ENCODE results near the gene RPL27A.

RPL27A gene

DNA sequence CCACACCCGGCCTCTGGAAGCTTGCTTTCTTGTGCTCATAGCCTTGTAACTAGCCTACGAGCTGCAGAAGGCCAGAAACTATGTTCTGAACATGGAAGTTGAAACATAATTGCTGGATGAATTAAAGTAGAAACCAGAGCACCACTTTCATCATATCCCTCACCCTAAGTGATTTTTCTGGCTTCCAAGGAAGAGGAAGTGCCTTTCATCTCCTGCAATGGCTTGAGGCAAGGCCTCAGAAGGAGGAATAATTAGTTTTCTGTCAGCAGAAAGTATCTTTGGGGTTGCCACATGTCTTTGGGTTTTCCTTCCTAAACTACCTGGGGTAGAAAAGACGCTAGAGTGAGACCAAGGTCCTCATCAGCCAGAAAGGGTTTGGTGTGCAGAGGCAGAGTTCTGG is 14.5 kb downstream of the RPL27A start:
- H3K27me3 ChIP-seq (ENCODE audit: control insufficient read depth in 1 of 2, insufficient read depth in 2 of 2, low read length in 2 of 2): no peaks in the 10 kb centered on the region
- H3K4me3 ChIP-seq (ENCODE audit: low read depth in 1 of 2, low read length in 2 of 2): no peak overlapping the region
- H3K9me3 ChIP-seq (ENCODE audit: control insufficient read depth in 1 of 2, low read length in 2 of 2): no peaks in the 10 kb centered on the region
- H3K27ac ChIP-seq (ENCODE audit: low read depth, low read length): no peak overlapping the region
- no peak overlapping the region for H3K9ac ChIP-seq (ENCODE audit: low read depth in 1 of 2, low read length in 2 of 2)
- peaks cover 44 to 80% of the 10 kb centered on the region in 2 donors for H3K36me3 ChIP-seq (ENCODE audit: control insufficient read depth in 1 of 2, insufficient read depth in 2 of 2, low read length in 2 of 2)
- H3K4me1 ChIP-seq (ENCODE audit: control insufficient read depth in 1 of 2, insufficient read depth in 2 of 2, low read length in 2 of 2): peaks cover 10 to 14% of the 10 kb centered on the region in 2 donors

- H3K9me3 ChIP-seq (ENCODE audit: control insufficient read depth in 1 of 2, low read length in 2 of 2): no peaks in the 10 kb centered on the region
- H3K4me3 ChIP-seq (ENCODE audit: low read depth in 1 of 2, low read length in 2 of 2): no peak overlapping the region
- peaks cover 10 to 14% of the 10 kb centered on the region in 2 donors for H3K4me1 ChIP-seq (ENCODE audit: control insufficient read depth in 1 of 2, insufficient read depth in 2 of 2, low read length in 2 of 2)
- H3K27ac ChIP-seq (ENCODE audit: low read depth, low read length): no peak overlapping the region
- no peaks in the 10 kb centered on the region for H3K27me3 ChIP-seq (ENCODE audit: control insufficient read depth in 1 of 2, insufficient read depth in 2 of 2, low read length in 2 of 2)
- peaks cover 37 to 75% of the 10 kb centered on the region in 2 donors for H3K36me3 ChIP-seq (ENCODE audit: control insufficient read depth in 1 of 2, insufficient read depth in 2 of 2, low read length in 2 of 2)
- no peak overlapping the region for H3K9ac ChIP-seq (ENCODE audit: low read depth in 1 of 2, low read length in 2 of 2)
These were observed 15.8 kb downstream of the RPL27A start for GRCh38 chr11:8698379-8698851.

GRCh38 chr11:8698917-8699441 is 16.4 kb downstream of the RPL27A start:
- no peaks in the 10 kb centered on the region for H3K9me3 ChIP-seq (ENCODE audit: control insufficient read depth in 1 of 2, low read length in 2 of 2)
- no peak overlapping the region for H3K27ac ChIP-seq (ENCODE audit: low read depth, low read length)
- H3K9ac ChIP-seq (ENCODE audit: low read depth in 1 of 2, low read length in 2 of 2): no peak overlapping the region
- no peak overlapping the region for H3K4me3 ChIP-seq (ENCODE audit: low read depth in 1 of 2, low read length in 2 of 2)
- H3K36me3 ChIP-seq (ENCODE audit: control insufficient read depth in 1 of 2, insufficient read depth in 2 of 2, low read length in 2 of 2): peaks cover 34 to 75% of the 10 kb centered on the region in 2 donors
- H3K4me1 ChIP-seq (ENCODE audit: control insufficient read depth in 1 of 2, insufficient read depth in 2 of 2, low read length in 2 of 2): peaks cover 10 to 14% of the 10 kb centered on the region in 2 donors
- H3K27me3 ChIP-seq (ENCODE audit: control insufficient read depth in 1 of 2, insufficient read depth in 2 of 2, low read length in 2 of 2): no peaks in the 10 kb centered on the region

- Histone ChIP-seq H3K9ac (ENCODE audit: low read depth in 1 of 2, low read length in 2 of 2) (no peak overlapping the region), H3K27ac (ENCODE audit: low read depth, low read length) (no peak overlapping the region), H3K27me3 (ENCODE audit: control insufficient read depth in 1 of 2, insufficient read depth in 2 of 2, low read length in 2 of 2) (no peaks in the 10 kb centered on the region), H3K4me1 (ENCODE audit: control insufficient read depth in 1 of 2, insufficient read depth in 2 of 2, low read length in 2 of 2) (peaks cover 10 to 14% of the 10 kb centered on the region in 2 donors), H3K9me3 (ENCODE audit: control insufficient read depth in 1 of 2, low read length in 2 of 2) (no peaks in the 10 kb centered on the region), H3K36me3 (ENCODE audit: control insufficient read depth in 1 of 2, insufficient read depth in 2 of 2, low read length in 2 of 2) (peaks cover 28 to 73% of the 10 kb centered on the region in 2 donors), H3K4me3 (ENCODE audit: low read depth in 1 of 2, low read length in 2 of 2) (no peak overlapping the region)
These were observed 17.3 kb downstream of the RPL27A start for GRCh38 chr11:8699903-8700302.

DNA sequence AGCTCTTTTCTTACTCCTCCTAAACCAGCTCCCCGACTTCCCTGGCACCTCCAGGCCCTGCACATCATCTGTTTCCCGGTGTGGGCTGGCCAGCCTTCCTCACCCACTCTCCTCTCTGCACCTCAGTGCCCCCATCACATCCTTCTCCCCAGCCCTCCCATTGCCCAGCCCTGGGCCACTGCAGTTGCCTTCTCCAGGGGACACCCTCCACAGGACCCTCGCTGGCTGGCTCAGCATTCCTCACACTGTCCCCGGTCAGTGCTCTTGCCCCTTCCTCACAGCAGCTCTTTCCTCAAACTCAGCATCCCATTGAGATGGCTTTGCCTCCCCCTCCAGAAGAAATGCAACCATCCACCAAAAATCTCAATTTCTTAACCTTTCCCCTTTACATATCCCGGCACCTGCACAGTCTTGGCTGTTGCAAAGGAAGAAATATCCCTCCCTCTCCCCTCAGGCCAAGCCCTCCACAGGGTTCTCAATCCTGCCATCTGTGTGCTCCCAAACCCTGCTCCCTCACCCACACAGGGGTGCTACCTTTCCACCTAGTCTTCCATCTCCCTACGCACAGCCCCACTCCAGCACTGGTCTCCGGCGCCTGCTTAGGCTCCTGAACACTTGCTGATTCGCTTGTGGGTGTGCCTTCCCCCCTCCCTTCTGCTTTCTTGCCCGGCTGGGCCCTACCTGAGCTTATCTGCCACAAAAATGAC is 19.5 kb downstream of the RPL27A start:
- no peaks in the 10 kb centered on the region for H3K9me3 ChIP-seq (ENCODE audit: control insufficient read depth in 1 of 2, low read length in 2 of 2)
- no peak overlapping the region for H3K27ac ChIP-seq (ENCODE audit: low read depth, low read length)
- H3K36me3 ChIP-seq (ENCODE audit: control insufficient read depth in 1 of 2, insufficient read depth in 2 of 2, low read length in 2 of 2): peaks cover 20 to 67% of the 10 kb centered on the region in 2 donors
- peaks cover 10 to 14% of the 10 kb centered on the region in 2 donors for H3K4me1 ChIP-seq (ENCODE audit: control insufficient read depth in 1 of 2, insufficient read depth in 2 of 2, low read length in 2 of 2)
- no peak overlapping the region for H3K9ac ChIP-seq (ENCODE audit: low read depth in 1 of 2, low read length in 2 of 2)
- no peaks in the 10 kb centered on the region for H3K27me3 ChIP-seq (ENCODE audit: control insufficient read depth in 1 of 2, insufficient read depth in 2 of 2, low read length in 2 of 2)
- no peak overlapping the region for H3K4me3 ChIP-seq (ENCODE audit: low read depth in 1 of 2, low read length in 2 of 2)

DNA sequence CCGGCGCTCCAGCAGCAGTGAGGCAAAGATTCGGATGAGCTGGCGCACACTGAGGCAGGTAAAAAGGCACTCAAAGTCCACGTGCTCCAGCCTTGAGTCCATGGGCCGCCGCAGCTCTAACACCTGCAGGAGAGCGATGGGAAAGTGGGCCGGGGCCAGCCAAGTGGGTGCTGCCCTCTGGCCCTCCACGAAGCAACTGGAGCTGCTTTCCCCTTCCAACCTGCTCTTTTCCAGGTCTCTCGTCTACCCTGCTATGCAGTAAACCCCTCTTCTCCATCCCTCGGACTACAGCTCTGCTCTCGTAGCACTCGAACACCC is 20.0 kb downstream of the RPL27A start:
- no peak overlapping the region for H3K27ac ChIP-seq (ENCODE audit: low read depth, low read length)
- H3K9ac ChIP-seq (ENCODE audit: low read depth in 1 of 2, low read length in 2 of 2): no peak overlapping the region
- peaks cover 10 to 14% of the 10 kb centered on the region in 2 donors for H3K4me1 ChIP-seq (ENCODE audit: control insufficient read depth in 1 of 2, insufficient read depth in 2 of 2, low read length in 2 of 2)
- no peaks in the 10 kb centered on the region for H3K9me3 ChIP-seq (ENCODE audit: control insufficient read depth in 1 of 2, low read length in 2 of 2)
- H3K4me3 ChIP-seq (ENCODE audit: low read depth in 1 of 2, low read length in 2 of 2): no peak overlapping the region
- H3K27me3 ChIP-seq (ENCODE audit: control insufficient read depth in 1 of 2, insufficient read depth in 2 of 2, low read length in 2 of 2): no peaks in the 10 kb centered on the region
- peaks cover 19 to 67% of the 10 kb centered on the region in 2 donors for H3K36me3 ChIP-seq (ENCODE audit: control insufficient read depth in 1 of 2, insufficient read depth in 2 of 2, low read length in 2 of 2)

DNA sequence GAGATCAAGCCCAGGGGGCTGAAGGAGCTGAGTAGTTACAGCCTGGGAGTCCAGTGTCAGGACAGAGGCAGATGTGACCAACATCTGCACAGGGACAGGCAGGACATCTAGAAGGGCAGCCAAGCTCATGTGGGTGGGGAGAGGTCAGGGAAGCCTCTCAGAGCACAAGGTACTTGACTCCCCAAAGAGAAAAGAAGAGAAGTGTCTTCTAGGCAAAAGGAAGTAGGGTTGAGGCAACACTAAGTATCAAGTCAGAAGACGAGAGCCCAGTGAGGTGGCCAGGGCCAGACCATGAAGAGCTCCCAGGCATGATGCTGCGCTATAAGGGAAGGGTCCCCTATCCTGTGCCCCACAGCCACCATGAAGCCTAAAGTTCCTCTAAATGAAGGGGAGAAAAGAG is 21.5 kb downstream of the RPL27A start:
- H3K4me3 ChIP-seq (ENCODE audit: low read depth in 1 of 2, low read length in 2 of 2): no peak overlapping the region
- H3K27me3 ChIP-seq (ENCODE audit: control insufficient read depth in 1 of 2, insufficient read depth in 2 of 2, low read length in 2 of 2): no peaks in the 10 kb centered on the region
- H3K9ac ChIP-seq (ENCODE audit: low read depth in 1 of 2, low read length in 2 of 2): no peak overlapping the region
- peaks cover 10 to 57% of the 10 kb centered on the region in 2 donors for H3K36me3 ChIP-seq (ENCODE audit: control insufficient read depth in 1 of 2, insufficient read depth in 2 of 2, low read length in 2 of 2)
- H3K27ac ChIP-seq (ENCODE audit: low read depth, low read length): no peak overlapping the region
- peaks cover 10 to 13% of the 10 kb centered on the region in 2 donors for H3K4me1 ChIP-seq (ENCODE audit: control insufficient read depth in 1 of 2, insufficient read depth in 2 of 2, low read length in 2 of 2)
- H3K9me3 ChIP-seq (ENCODE audit: control insufficient read depth in 1 of 2, low read length in 2 of 2): no peaks in the 10 kb centered on the region

GRCh38 chr11:8705146-8705545 is 22.6 kb downstream of the RPL27A start:
- no peaks in the 10 kb centered on the region for H3K27me3 ChIP-seq (ENCODE audit: control insufficient read depth in 1 of 2, insufficient read depth in 2 of 2, low read length in 2 of 2)
- peaks cover 8 to 9% of the 10 kb centered on the region in 2 donors for H3K4me1 ChIP-seq (ENCODE audit: control insufficient read depth in 1 of 2, insufficient read depth in 2 of 2, low read length in 2 of 2)
- H3K9ac ChIP-seq (ENCODE audit: low read depth in 1 of 2, low read length in 2 of 2): no peak overlapping the region
- peaks cover 10 to 56% of the 10 kb centered on the region in 2 donors for H3K36me3 ChIP-seq (ENCODE audit: control insufficient read depth in 1 of 2, insufficient read depth in 2 of 2, low read length in 2 of 2)
- no peaks in the 10 kb centered on the region for H3K9me3 ChIP-seq (ENCODE audit: control insufficient read depth in 1 of 2, low read length in 2 of 2)
- H3K27ac ChIP-seq (ENCODE audit: low read depth, low read length): no peak overlapping the region
- H3K4me3 ChIP-seq (ENCODE audit: low read depth in 1 of 2, low read length in 2 of 2): no peak overlapping the region

- Histone ChIP-seq H3K36me3 (ENCODE audit: control insufficient read depth in 1 of 2, insufficient read depth in 2 of 2, low read length in 2 of 2) (peaks cover 16 to 63% of the 10 kb centered on the region in 2 donors), H3K9me3 (ENCODE audit: control insufficient read depth in 1 of 2, low read length in 2 of 2) (no peaks in the 10 kb centered on the region), H3K9ac (ENCODE audit: low read depth in 1 of 2, low read length in 2 of 2) (no peak overlapping the region), H3K4me3 (ENCODE audit: low read depth in 1 of 2, low read length in 2 of 2) (no peak overlapping the region), H3K27ac (ENCODE audit: low read depth, low read length) (no peak overlapping the region), H3K4me1 (ENCODE audit: control insufficient read depth in 1 of 2, insufficient read depth in 2 of 2, low read length in 2 of 2) (peaks cover 6 to 7% of the 10 kb centered on the region in 2 donors), H3K27me3 (ENCODE audit: control insufficient read depth in 1 of 2, insufficient read depth in 2 of 2, low read length in 2 of 2) (no peaks in the 10 kb centered on the region)
These were observed 24.3 kb downstream of the RPL27A start for GRCh38 chr11:8706673-8707432.

- H3K36me3 ChIP-seq (ENCODE audit: control insufficient read depth in 1 of 2, insufficient read depth in 2 of 2, low read length in 2 of 2): peaks cover 14 to 69% of the 10 kb centered on the region in 2 donors
- no peak overlapping the region for H3K9ac ChIP-seq (ENCODE audit: low read depth in 1 of 2, low read length in 2 of 2)
- peaks cover 6 to 7% of the 10 kb centered on the region in 2 donors for H3K4me1 ChIP-seq (ENCODE audit: control insufficient read depth in 1 of 2, insufficient read depth in 2 of 2, low read length in 2 of 2)
- H3K27me3 ChIP-seq (ENCODE audit: control insufficient read depth in 1 of 2, insufficient read depth in 2 of 2, low read length in 2 of 2): no peaks in the 10 kb centered on the region
- H3K9me3 ChIP-seq (ENCODE audit: control insufficient read depth in 1 of 2, low read length in 2 of 2): no peaks in the 10 kb centered on the region
- H3K27ac ChIP-seq (ENCODE audit: low read depth, low read length): peak overlapping the region; percentile 18
- H3K4me3 ChIP-seq (ENCODE audit: low read depth in 1 of 2, low read length in 2 of 2): no peak overlapping the region
These were observed 25.1 kb downstream of the RPL27A start for GRCh38 chr11:8707541-8708191.
